ENCODE results near the gene SCP2.
"Not testable (repeated sequence)": the region's sequence is repeated elsewhere in the genome, so short reads cannot be mapped to it uniquely, and the experiment has no call there.

The SCP2 gene

GRCh38 chr1:52976183-52977035 lies 49.3 kb downstream of the SCP2 start:
- DNase-seq = no peak

DNA sequence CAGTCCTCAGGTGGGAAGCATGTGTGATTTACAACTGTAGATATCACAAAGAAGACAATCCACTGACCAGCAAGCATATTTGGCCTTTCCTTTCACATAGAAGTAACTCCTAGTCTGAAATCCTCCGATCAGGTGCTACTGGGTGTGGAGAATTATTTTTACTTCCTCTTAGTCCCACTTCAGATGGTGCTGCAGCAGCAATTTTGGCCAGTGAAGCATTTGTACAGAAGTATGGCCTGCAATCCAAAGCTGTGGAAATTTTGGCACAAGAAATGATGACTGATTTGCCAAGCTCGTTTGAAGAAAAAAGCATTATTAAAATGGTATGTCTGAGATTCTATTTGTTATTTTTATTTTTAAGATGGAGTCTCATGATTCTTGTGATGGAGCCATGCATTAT lies 51.0 kb downstream of the SCP2 start:
- DNase-seq = no peak

DNA sequence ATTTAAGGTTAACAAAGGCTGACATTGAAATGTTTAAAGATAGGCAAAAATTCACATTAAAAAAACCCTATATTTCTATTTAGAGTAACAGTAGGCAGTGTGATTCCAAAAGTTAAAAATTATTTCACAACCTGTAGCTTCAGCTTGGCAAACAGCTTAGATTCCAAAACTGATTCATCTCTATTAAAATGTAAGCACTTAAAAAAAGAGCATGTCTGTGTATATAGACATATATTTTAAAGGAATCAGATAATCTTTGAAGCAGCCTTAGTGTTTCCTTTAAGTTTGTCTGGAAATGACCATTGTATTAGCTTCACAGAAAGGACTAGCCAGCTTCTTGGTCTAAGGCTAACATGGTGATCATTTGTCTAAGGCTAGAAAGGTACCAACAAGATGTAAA lies 65.7 kb downstream of the SCP2 start:
- not testable (repeated sequence) for DNase-seq

- no peak for DNase-seq
These were observed 67.6 kb downstream of the SCP2 start for GRCh38 chr1:52994656-52995055.

DNA sequence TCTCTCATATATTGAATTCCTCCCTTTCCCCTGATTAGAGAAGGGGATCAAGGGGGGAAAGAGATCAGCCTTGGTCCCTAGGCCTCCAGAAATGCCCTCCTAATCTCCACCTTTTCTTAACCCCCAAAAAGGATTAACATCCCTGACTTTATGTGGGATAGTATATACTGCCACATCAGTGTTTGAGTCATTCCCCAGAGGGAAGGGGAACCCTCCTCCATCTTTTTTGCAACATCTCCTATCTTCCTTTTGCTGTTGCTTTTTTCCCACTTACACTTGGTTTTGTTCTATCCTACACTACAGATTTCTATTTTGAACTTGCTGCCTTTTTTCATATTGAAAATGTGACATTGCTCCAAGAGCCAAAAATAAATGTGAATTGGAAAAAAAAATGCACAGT lies 69.6 kb downstream of the SCP2 start:
- no peak for DNase-seq

DNA sequence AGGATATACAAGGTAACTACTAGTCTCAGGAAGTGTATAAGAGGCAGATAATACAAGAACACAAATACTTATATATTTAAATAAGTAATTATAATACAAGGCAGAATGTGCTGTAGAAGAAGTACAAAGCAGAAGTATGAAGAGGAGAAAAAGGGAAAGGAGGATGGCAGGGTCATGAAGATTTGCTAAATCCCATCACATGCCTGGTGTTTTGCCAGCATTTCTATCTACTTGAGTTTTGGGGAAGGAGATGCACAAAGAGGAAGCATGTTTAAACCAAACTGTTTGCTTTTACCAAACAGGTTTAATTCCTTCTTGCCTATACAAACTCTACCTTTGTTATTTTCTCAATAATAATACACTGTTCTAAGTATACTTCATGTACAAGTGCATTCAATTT lies 74.1 kb downstream of the SCP2 start:
- no peak for DNase-seq

- DNase-seq = not testable (repeated sequence)
These were observed 79.5 kb downstream of the SCP2 start for GRCh38 chr1:53006612-53007011.

DNA sequence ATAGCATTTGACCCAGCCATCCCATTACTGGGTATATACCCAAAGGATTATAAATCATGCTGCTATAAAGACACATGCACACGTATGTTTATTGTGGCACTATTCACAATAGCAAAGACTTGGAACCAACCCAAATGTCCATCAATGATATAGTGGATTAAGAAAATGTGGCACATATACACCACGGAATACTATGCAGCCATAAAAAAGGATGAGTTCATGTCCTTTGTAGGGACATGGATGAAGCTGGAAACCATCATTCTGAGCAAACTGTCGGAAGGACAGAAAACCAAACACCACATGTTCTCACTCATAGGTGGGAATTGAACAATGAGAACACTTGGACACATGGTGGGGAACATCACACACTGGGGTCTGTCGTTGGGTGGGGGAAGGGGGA lies 83.2 kb downstream of the SCP2 start:
- not testable (repeated sequence) for DNase-seq

DNA sequence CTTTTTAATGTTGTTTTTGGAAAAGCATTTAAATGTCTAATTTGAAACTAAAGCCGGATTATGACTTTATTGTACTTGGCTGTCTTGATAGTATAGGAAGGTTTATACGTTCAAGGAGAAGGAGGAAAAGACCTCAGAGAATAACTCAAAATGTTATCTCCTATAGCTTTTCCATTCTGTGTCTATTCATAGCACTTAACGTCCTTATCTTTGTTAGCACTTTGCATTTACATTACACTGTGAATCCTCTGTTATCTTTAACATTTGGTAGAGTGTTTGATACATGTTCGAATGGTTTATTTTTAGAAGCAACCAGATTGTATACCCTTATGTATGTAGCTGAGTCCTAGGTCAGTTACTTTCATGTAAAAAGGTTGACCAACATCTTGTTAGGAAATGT lies 84.1 kb downstream of the SCP2 start:
- DNase-seq = no peak

DNA sequence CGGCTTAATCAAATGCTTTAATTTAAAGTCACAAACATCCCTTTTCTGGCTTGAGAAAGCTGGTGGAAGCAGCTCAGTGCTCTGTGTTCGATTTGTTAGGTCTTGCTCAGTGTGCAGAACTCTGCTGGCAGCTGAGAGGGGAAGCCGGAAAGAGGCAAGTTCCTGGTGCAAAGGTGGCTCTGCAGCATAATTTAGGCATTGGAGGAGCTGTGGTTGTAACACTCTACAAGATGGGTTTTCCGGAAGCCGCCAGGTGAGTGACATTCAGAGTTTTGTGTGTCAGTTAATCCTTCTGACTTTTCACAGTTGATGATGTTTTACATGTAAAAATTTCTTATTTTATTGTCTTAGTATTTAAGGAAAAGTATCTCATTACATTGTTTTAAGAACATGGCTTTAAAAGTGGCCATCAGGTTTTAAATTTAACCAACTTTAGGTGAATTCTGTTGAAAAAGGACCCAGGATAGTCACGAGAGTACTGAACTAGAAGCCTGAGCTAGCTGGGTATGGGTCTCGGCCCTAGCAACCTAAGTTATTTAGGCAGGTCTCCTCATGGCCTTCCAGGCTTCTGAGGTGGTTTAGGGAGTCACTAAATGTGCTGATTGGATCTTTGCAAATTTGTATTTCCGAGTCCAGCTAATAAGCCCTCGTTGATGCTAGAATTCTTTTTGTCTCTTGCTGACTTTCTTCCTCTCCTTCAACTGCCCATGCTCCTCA lies 87.9 kb downstream of the SCP2 start:
- DNase-seq = peak; percentile 78 to 96

GRCh38 chr1:53015508-53015860 lies 88.4 kb downstream of the SCP2 start:
- DNase-seq = no peak

DNA sequence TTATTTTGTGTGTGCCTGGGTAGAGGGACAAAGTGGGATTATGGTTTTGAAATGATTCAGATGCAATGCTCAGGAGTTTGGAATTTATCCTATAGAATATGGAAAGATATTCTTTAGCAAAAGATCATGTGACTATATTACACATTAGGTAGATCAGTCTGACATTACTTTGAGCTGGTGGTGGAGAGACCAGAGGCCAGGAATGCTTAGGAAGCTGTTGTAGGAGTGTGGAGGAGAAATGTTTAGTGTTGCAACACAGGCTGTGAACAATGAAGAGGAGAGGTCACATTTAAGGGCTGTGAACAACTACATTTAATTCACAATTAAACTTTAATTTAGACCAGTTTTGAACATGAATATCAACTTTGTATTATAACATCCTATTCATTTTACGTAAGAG lies 89.6 kb downstream of the SCP2 start:
- no peak for DNase-seq

- DNase-seq = no peak
These were observed 93.5 kb downstream of the SCP2 start for GRCh38 chr1:53020588-53020987.

DNA sequence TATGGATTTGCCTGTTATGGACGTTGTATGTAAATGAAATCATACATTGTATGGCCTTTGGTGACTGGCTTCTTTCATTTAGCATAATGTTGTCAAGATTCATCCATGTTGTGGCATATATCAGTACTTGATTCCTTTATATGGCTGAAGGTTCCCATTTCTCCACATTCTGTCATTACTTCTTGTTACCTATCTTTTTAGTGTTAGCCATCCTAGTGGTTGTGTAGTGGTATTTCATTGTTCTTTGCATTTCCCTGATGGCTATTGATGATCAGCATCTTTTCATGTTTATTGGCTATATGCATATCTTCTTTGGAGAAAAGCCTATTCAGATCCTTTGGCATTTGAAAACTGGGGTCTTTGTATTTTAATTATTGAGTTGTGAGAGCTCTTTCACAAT lies 95.1 kb downstream of the SCP2 start:
- DNase-seq = no peak

DNA sequence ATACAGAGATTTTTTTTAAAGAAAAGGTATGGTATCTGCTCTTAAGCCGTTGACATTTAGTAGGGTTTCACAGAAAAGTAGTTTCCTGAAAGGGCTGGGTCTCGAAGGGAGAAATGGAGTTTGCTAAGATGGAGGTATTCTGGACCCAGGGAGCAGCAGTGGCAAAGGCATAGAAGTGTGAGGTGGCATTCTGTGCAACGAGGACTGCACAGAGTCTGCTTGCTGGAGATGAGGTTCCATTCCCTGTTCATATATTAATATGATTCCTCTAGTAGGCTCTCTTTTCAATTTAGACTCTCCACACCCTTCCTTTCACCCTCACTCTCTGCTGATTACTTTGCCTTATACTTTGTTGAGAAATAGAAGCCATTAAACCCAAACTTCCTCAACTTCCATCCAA lies 96.5 kb downstream of the SCP2 start:
- DNase-seq = no peak

DNA sequence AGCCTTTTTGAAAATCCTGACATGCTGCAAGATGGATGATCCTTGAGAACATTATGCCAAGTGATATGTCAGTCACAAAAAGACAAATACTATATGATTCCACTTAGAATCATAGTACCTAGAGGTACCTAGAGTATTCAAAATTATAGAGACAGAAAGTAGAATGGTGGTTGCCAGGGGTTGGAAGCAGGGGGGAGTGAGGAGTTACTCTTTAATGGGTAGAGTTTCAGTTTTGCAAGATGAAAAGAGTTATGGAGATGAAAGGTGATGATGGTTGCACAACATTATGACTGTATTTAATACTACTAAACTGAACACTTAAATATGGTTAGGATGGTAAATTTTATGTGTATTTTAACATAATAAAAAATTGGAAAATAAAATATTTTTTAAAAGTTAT lies 97.0 kb downstream of the SCP2 start:
- DNase-seq = no peak

DNA sequence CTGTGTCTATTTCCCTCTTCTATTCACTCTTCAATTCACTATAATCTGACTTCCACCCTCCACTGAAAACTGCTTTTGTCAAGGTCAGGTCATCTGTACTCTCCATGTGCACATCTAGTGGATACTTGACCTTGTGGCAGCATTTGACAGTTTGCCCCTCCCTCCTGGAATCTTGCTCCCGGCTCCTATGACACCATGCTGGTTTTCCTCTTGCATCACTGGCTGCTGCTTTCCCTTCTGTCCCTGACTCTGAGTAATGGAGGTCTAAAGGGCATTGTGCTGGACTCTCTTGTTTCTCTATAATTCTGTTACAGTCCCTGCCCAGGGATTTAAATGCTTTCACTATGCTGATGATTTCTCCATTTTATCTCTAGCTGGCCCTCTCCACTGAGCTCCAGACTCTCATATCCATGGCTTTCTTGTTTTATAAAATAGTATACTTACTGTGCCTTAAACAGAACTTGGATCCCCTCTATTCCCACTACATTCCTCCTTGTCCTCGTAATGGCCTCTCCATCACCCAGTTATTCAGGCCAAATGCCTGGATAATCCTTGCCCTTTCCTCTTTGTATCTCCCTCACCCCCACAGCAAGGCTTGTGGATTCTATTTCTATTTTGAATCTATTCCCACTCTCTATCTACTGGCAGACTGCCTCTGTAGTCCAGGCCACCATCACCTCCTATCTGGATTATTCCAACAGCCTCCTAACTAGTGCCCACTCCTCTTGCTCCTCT lies 98.1 kb downstream of the SCP2 start:
- DNase-seq = no peak

- no peak for DNase-seq
These were observed 98.7 kb downstream of the SCP2 start for GRCh38 chr1:53025769-53026112.

GRCh38 chr1:53026254-53026653 lies 99.2 kb downstream of the SCP2 start:
- no peak for DNase-seq

- no peak for DNase-seq
These were observed 104.7 kb downstream of the SCP2 start for GRCh38 chr1:53031732-53032131.

- DNase-seq = peak in 1 of 2 experiments; percentile 7
These were observed 110.1 kb downstream of the SCP2 start for GRCh38 chr1:53037159-53037558.

DNA sequence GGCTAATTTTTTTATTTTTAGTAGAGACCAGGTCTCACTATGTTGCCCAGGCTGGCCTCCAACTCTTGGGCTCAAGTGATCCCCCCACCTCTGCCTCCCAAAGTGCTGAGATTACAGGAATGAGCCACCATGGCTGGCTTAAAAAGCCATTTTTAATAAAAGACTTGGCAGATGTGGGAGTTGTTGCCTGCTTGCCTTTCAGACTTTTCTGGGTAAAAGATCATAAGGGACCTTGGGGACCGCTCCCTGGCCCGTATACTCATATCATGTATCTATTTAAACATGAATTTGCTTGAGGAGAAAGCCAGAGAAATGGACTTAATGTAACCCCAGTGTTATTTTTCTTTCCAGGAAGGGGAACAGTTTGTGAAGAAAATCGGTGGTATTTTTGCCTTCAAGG lies 111.5 kb downstream of the SCP2 start:
- DNase-seq = no peak

DNA sequence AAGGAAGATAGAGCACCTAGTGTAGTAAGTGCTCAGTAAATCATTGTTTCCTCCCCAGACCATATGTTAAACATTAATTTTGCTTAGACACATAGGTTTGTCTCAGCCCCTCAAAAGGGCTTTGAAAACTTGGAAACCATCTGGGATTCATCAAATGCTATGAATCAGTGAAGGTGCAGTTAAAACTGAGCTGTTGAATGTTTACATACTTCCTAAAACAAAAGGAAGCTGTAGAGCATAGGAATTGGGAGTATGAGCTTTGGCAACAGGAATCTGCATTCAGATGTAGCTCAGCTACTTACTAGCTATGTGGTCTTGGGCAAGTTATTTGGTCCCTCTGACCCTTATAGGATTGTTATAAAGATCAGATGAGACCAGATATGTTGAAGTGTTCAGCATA lies 116.2 kb downstream of the SCP2 start:
- DNase-seq = no peak

- no peak for DNase-seq
These were observed 117.8 kb downstream of the SCP2 start for GRCh38 chr1:53044926-53045325.
